Colon (tissue), 2 donors: ENCODE results near the gene TRIM44.

Source experiments
- FAIRE-seq: peaks from 2 replicates; lab custom pipeline; 2012; peaks lifted over from hg19 to GRCh38; lab: Jason Lieb, UNC
- donor health status: control.
- donor health status: control.

The TRIM44 gene

DNA sequence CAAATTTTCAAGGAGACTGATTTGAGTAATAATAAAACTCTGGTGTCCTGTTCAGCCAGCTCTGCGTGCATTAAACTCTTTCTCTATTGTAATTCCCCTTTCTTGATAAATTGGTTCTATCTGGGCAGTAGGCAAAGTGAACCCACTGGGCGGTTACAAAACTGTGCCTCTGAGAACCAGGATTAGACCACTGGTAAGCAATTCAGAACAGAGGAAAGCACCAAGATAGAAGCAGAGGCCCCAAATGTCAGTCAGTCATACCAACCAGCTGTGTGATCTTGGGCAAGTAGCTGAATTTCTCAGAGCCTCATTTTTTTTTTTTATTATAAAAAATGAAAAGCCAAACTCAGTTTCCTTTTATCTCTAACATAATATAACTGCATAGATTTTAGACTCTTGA lies 54.9 kb downstream of the TRIM44 start:
- no peak for FAIRE-seq

GRCh38 chr11:35721651-35722282 lies 59.2 kb downstream of the TRIM44 start:
- FAIRE-seq = no peak

DNA sequence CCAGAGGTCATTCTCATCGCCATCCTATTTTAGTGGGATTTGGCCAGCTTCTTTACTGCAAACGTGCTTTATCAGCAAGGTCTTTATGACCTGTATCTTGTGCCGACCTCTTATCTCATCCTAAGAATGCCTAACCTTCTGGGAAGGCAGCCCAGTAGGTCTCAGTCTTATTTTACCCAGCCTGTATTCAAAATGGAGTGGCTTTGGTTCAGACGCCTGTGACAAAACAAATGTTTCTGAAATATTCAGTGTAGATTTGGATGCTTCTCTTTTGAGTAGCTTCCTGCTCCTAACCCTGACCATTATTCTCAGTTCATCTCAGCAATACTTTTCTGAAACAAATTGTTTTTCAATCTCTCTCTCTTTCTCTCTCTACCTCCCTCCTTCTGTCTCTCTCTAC lies 60.1 kb downstream of the TRIM44 start:
- no peak for FAIRE-seq

GRCh38 chr11:35723493-35723892 lies 60.9 kb downstream of the TRIM44 start:
- FAIRE-seq = no peak

- FAIRE-seq = no peak
Observed at GRCh38 chr11:35723913-35724312, 61.3 kb downstream of the TRIM44 start.

- FAIRE-seq = no peak
Observed at GRCh38 chr11:35725885-35726284, 63.3 kb downstream of the TRIM44 start.

DNA sequence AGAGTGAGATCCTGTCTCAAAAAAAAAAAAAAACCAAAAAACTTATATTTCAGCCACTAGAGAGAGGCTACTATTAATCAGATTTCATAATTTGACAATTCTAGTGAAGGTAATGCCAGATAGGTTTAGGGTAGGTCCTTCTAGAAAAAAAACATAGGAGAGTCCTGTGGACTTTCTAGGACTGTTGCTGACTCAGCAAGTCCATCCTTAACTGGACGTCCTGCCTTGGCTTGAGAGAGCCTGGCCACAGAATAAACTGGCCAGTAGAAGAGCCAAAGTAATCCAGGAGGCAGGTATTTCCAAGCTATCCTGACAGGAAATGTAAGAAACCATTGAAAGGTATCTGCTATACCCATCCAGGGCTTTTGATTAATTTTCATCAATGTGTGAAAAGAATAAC lies 64.6 kb downstream of the TRIM44 start:
- FAIRE-seq = no peak

GRCh38 chr11:35730254-35730653 lies 67.7 kb downstream of the TRIM44 start:
- FAIRE-seq = no peak

DNA sequence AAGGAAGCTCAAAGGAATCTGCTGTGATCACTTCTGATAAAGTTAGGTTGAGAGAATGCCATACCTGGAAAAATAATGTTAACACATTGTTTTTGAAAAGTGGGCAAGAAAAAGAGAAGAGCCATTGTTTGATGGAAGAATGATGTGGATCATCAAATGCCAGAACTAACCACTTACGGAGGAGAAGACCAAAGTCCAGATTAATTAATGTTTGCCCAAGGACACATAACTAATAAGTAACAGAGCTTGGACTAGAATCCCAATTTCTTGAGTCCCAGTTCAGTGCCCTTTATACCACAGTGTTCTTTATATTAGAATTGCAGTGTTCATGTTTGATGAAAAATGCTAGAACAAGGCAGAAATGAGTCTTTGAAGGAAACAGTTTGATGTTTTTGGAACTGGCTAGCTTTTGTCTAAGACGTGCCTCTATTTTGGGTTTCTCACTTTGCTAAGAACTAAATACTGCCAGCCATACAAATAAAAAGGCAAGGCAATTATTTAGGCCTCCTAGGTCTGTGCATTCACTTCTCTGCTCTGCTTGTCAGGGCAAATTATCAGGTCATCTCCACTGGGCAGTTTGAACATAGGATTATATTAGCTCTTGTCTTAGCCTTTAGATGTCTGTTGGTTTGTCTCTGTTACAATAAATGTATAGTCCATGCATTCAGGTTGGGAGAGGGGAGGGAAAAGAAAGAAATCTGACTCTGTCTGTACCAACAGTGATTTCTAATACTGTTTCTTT lies 72.3 kb downstream of the TRIM44 start:
- FAIRE-seq = no peak

GRCh38 chr11:35735411-35735810 lies 72.8 kb downstream of the TRIM44 start:
- no peak for FAIRE-seq

DNA sequence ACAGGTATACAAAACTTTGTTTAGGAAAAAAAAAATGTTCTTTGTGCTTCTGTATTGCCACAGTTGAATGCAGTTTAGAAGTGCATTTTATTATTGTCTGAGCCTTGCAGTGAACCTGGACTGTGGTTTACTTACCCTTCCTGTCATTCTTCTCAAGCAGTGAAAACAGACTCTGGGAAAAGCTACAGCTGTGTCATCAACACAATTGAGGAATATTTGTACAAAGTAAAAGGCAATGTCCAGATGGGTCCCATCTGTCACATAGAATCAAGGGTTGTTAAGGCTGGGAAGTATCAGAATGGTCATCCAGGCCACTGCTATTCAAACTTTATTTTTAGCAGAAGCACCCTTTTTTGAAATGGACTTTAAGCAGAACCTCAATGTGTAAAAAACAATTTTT lies 73.3 kb downstream of the TRIM44 start:
- no peak for FAIRE-seq

DNA sequence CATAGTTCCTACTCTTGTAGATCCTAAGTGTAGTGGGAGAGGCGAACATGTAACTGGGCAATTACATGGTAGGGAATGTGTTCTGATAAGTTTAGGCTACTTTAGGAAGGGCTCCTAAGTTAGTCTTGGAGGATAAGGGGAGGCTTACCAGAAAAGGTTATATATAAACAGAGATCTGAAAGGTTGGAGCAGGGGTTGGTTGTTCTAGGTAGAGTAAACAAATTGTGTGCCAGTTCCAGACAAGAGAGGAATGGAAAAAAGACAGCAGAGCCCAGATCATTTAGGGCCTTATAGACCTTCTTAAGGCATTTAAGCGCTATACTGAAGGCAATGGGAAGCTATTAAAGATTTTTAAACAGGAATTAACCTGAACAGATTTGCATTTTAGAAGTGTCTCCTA lies 74.4 kb downstream of the TRIM44 start:
- FAIRE-seq = no peak

DNA sequence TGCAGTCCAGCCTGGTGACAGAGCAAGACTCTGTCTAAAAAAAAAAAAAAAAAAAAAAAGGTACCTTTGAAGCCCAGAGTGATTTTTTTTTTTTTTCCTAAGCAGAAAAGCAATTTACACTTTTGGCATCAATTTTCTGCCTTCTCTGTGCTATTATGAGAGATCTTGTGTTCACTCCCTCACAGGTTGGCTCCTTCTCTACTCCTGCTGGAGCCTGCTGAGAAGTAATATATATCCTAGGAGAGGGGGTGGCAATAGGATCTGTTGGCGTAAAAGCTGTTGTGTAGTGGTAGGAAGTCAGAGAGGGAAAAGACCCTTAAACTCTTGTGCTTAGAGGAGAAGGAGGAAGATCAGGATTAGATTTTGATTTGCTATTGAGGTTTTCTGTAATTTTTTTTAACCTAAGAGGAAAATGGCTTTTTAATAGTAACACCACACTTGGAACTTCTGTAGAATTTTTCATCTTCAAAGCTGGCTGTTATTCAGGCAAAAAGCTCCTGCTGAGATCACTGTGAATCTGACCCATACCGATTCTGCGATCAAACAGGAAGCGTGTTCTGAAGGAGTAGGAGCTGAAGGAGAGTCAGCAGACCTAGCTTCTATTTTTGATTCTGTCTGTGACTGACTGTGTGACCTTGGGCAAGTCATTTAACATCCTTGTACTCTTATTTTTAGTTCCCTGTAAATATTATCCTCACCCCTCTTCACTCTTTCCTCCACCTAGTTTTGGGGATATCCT lies 77.7 kb downstream of the TRIM44 start:
- no peak for FAIRE-seq

DNA sequence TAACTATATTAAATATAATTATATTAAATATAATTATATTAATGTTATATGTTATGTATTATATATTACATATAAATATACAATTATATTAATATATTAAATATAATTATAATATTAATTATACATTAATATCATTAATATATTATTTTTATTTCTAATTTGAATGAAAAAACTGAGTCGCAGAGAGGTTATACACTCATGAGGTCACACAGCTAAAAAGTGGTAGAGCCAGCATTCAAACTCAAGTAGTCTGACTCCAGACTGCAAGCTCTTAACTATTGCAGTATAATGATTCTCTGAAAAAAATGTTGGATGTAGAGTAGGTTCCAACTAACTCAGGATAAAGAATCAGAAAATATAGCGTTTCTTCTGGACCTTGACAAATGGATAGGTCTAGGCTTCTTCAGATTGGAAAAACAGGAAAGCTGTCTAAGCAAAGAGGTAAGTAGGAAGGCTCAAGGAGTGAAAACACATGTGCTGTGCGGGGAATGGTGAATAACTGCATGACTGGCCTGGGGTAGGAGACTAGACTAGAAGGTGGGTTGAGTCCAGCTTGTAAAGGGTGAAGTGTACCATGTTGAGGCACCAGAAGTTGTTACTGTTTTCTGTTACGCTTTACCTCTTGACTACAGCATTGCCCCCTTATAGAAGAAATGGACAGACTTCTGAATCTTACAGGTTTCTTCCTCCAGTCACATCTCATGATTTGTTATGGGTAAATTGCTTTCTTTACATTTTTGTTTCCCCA lies 80.3 kb downstream of the TRIM44 start:
- no peak for FAIRE-seq

DNA sequence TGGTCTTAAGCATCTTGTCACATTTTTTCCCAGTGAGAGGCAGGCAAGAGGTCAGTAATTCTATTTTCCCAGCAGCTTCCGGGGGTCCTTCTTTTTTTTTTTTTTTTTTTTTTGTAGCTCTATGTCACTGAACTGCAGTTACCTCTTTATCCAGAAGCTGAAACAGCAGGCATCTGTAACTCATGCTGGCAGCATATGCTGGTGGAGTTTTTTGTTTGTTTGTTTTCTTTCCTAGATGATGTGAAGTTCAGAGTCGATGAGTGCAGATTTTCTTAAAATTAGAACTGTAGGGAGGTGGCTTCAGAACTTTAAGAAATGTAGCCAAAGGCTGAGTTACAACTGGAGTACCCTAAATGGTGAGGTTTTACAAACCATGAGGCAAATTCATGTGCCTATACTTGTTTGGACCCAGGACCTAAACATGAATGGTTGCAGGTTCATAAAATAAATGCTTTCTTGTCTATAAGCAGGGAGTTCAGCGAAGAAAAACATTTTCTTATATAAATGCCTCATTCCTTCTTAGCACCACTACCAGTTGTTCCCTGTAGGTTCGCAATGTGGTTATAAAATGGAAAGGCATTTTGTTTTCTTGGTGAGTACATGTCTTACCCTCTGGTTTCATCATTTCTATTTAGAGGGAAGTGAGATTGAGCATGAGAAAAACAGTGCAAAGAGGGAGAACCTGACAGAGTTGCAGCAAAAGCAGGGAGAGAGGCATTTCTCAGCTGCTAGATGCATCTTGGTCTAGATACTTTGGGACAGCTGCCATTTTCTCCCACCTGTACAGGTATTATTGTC lies 84.0 kb downstream of the TRIM44 start:
- no peak for FAIRE-seq

GRCh38 chr11:35747668-35748067 lies 85.1 kb downstream of the TRIM44 start:
- FAIRE-seq = no peak

GRCh38 chr11:35748644-35749043 lies 86.1 kb downstream of the TRIM44 start:
- FAIRE-seq = no peak

- no peak for FAIRE-seq
Observed at GRCh38 chr11:35750315-35750714, 87.7 kb downstream of the TRIM44 start.

GRCh38 chr11:35750981-35751663 lies 88.5 kb downstream of the TRIM44 start:
- FAIRE-seq = no peak

- no peak for FAIRE-seq
Observed at GRCh38 chr11:35751664-35752061, 89.1 kb downstream of the TRIM44 start.

DNA sequence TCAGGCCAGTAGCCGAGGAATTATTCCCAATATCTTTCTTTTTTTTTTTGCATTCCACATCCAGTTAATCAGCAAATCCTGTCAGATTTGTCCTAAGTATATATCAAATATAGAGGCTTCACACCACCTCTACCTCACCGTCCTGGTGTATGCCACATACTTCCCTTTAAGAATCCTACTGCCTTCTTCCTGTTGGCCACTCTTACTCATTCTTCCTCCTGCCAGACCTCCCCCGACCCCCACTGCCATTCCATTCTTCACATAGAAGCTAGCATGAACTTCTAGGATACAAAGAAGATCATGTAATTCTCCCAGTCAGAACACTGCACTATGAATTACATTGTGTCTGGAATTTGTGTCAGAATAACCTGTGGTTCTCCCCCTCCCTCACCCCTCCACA lies 89.5 kb downstream of the TRIM44 start:
- no peak for FAIRE-seq
